ENCODE results near the gene GAGE12F.
"Not testable (repeated sequence)": the region's sequence is repeated elsewhere in the genome, so short reads cannot be mapped to it uniquely, and the experiment has no call there.

The GAGE12F gene

GRCh38 chrX:49560542-49560941 is at the start of gene GAGE12F:
GAGE12F (plus strand) TSS chrX:49560842; CDS start chrX:49561997, 1,155 bp downstream.
- DNase-seq (ENCODE audit: low read depth), result not testable (repeated sequence)

DNA sequence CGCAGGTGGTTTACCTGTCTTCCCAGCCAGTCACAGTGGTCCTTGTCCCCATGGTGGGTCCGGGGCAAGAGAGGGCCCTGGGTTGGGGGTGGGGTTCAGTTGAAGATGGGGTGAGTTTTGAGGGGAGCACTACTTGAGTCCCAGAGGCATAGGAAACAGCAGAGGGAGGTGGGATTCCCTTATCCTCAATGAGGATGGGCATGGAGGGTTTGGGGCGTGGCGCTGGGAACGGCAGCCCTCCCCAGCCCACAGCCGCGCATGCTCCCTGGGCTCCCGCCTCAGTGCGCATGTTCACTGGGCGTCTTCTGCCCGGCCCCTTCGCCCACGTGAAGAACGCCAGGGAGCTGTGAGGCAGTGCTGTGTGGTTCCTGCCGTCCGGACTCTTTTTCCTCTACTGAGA is 28.8 kb upstream of the GAGE12F start, which contains the start of gene GAGE12C:
GAGE12C (plus strand) TSS at position 301 of the 400 bp plus-strand sequence. CDS start 1,155 bp downstream, outside the sequence.
- DNase-seq (ENCODE audit: low read depth), result not testable (repeated sequence)

- DNase-seq (ENCODE audit: low read depth), result not testable (repeated sequence)
These were observed 19.2 kb upstream of the GAGE12F start, which contains the start of gene GAGE12D for GRCh38 chrX:49541433-49541832. GAGE12D (plus strand) TSS chrX:49541733; CDS start chrX:49542888, 1,155 bp downstream.

- DNase-seq (ENCODE audit: low read depth), result not testable (repeated sequence)
These were observed 9.7 kb upstream of the GAGE12F start, which contains the start of gene GAGE12E for GRCh38 chrX:49550989-49551388. GAGE12E (plus strand) TSS chrX:49551289; CDS start chrX:49552444, 1,155 bp downstream.

GRCh38 chrX:49568728-49569127 is 8.1 kb downstream of the GAGE12F start:
- not testable (repeated sequence) for DNase-seq (ENCODE audit: low read depth)

- not testable (repeated sequence) for DNase-seq (ENCODE audit: low read depth)
These were observed 8.5 kb downstream of the GAGE12F start for GRCh38 chrX:49569152-49569551.

GRCh38 chrX:49570100-49570499 is 9.5 kb downstream of the GAGE12F start, which contains the start of gene GAGE12G:
GAGE12G (plus strand) TSS chrX:49570400; CDS start chrX:49571555, 1,155 bp downstream.
- DNase-seq (ENCODE audit: low read depth), result not testable (repeated sequence)

GRCh38 chrX:49579649-49580048 is 19.0 kb downstream of the GAGE12F start, which contains the start of gene GAGE12H:
GAGE12H (plus strand) TSS chrX:49579949; CDS start chrX:49581104, 1,155 bp downstream.
- DNase-seq (ENCODE audit: low read depth), result not testable (repeated sequence)

DNA sequence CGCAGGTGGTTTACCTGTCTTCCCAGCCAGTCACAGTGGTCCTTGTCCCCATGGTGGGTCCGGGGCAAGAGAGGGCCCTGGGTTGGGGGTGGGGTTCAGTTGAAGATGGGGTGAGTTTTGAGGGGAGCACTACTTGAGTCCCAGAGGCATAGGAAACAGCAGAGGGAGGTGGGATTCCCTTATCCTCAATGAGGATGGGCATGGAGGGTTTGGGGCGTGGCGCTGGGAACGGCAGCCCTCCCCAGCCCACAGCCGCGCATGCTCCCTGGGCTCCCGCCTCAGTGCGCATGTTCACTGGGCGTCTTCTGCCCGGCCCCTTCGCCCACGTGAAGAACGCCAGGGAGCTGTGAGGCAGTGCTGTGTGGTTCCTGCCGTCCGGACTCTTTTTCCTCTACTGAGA is 28.6 kb downstream of the GAGE12F start, which contains the start of gene GAGE2A:
GAGE2A (plus strand) TSS at position 301 of the 400 bp plus-strand sequence. CDS start 1,155 bp downstream, outside the sequence.
- DNase-seq (ENCODE audit: low read depth), result not testable (repeated sequence)

DNA sequence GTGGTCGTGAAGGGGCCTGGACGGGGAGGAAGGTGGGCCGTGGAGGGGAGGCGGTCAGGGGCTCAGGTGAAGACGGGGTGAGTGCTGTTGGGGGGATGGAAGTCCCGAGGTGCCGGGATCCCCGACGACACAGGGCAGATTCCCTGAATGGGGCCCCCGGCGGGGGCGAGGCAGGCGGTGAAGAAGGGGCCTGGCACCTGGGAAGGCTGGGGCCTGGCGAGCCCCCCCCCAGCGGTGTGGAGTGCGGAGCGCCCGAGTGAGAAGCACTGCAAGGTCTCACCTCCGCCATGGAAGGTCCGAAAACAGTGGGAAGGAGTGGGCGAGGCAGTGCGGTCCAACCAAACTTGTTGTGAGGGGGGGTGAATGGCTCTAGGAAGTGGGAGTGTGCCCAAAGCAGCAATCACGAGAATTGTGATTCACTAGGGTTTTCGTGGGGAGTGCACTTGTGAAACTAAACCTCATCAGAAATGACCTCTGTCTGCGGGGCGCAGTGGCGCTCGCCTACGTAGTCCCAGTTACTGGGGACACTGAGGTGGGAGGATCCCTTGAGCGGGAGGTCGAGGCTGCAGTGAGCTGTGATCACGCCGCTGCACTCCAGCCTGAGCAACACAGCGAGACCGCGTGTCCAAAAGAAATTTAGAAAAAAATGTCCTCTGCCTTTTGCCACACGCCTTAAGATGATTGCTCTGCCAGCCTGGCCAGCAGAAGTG is 29.3 kb downstream of the GAGE12F start:
- not testable (repeated sequence) for DNase-seq (ENCODE audit: low read depth)

DNA sequence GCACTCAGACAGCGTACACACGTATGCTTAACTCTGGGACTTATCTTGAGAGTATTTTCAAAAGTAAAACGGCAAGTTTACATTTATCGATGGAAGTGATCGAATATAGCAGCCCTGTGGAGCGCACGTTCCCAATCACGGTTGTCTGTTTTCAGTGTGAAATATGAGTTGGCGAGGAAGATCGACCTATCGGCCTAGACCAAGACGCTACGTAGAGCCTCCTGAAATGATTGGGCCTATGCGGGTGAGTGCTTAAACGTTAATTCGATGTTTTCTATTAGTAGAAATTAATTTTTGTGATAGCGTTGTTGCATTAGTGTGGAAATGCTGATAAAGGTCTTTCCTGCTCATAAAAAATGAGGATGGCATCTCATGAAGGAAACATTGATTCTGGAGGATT is 29.8 kb downstream of the GAGE12F start:
- not testable (repeated sequence) for DNase-seq (ENCODE audit: low read depth)

- DNase-seq (ENCODE audit: low read depth), result not testable (repeated sequence)
These were observed 38.1 kb downstream of the GAGE12F start, which contains the start of gene GAGE1 for GRCh38 chrX:49598720-49599119. GAGE1 (plus strand) TSS chrX:49599020; CDS start chrX:49600175, 1,155 bp downstream.

GRCh38 chrX:49610718-49611310 is 50.2 kb downstream of the GAGE12F start:
- no peak for DNase-seq (ENCODE audit: low read depth)
